Neuronal stem cell (in vitro differentiated cells): ENCODE measurements around the gene PLA2G5.
A peak's percentile ranks its signal among the peaks of the same experiment; 100 is the strongest.

Experiments used
- DNase-seq: peaks from one replicate; pipeline ENCODE4 v3.0.0-alpha.2; 2013; ENCODE audit warnings: low spot score
- H2AFZ ChIP-seq: one replicate; pipeline ENCODE4 v1.6.1; 2013; ENCODE audit warnings: mild to moderate bottlenecking, low read length, inconsistent platforms
- H2AK5ac ChIP-seq: 2 replicates; pipeline ENCODE4 v1.6.1; 2013; ENCODE audit warnings: low read depth, mild to moderate bottlenecking, inconsistent platforms, low read length, moderate library complexity, mixed read lengths
- H2BK120ac ChIP-seq: 2 replicates; pipeline ENCODE4 v1.6.1; 2013; ENCODE audit warnings: low read depth, mild to moderate bottlenecking, inconsistent platforms, low read length, moderate library complexity, mixed read lengths
- H2BK12ac ChIP-seq: one replicate; pipeline ENCODE4 v1.6.1; 2013; ENCODE audit warnings: low read length, inconsistent platforms
- H2BK15ac ChIP-seq: 2 replicates; pipeline ENCODE4 v1.6.1; 2013; ENCODE audit warnings: mild to moderate bottlenecking, low read length, inconsistent platforms, mixed read lengths
- H2BK5ac ChIP-seq: one replicate; pipeline ENCODE4 v1.6.1; 2013; ENCODE audit warnings: inconsistent platforms, mild to moderate bottlenecking, low read length, moderate library complexity
- H3K14ac ChIP-seq: one replicate; pipeline ENCODE4 v1.6.1; 2013; ENCODE audit warnings: low read length, inconsistent platforms
- H3K18ac ChIP-seq: 2 replicates; pipeline ENCODE4 v1.6.1; 2013; ENCODE audit warnings: low read length, inconsistent platforms
- H3K23ac ChIP-seq: 2 replicates; pipeline ENCODE4 v1.6.1; 2013; ENCODE audit warnings: low read depth, mild to moderate bottlenecking, mixed read lengths, low read length, inconsistent platforms; ENCODE audit not compliant: poor library complexity
- H3K27ac ChIP-seq: replicated peaks from 3 replicates; pipeline ENCODE4 v1.5.1; 2013; ENCODE audit warnings: low read length, inconsistent platforms
- H3K27me3 ChIP-seq, 3 experiments: 2 replicates each; pipeline ENCODE4 v1.6.1; 2013; ENCODE audit warnings: low read length in 3 of 3, mild to moderate bottlenecking in 2 of 3, inconsistent platforms in 1 of 3, low read depth in 1 of 3, mixed read lengths in 1 of 3, moderate library complexity in 1 of 3; ENCODE audit not compliant: control insufficient read depth in 3 of 3, insufficient read depth in 3 of 3
- H3K36me3 ChIP-seq, 2 donors: replicated peaks in 1 of 2; 2 replicates each; pipeline ENCODE4 v1.6.1; 2013; ENCODE audit warnings: low read length in 2 of 2; ENCODE audit not compliant: control insufficient read depth in 2 of 2, insufficient read depth in 2 of 2
- H3K4ac ChIP-seq: 2 replicates; pipeline ENCODE4 v1.6.1; 2013; ENCODE audit warnings: inconsistent platforms, mild to moderate bottlenecking, low read length, moderate library complexity
- H3K4me1 ChIP-seq, 2 donors: 1 replicate in 1 of 2; 2 replicates in 1 of 2; pipeline ENCODE4 v1.6.1; 2013; ENCODE audit warnings: low read length in 2 of 2, low read depth in 1 of 2; ENCODE audit not compliant: control insufficient read depth in 2 of 2, insufficient read depth in 1 of 2
- H3K4me2 ChIP-seq: one replicate; pipeline ENCODE4 v1.6.1; 2013; ENCODE audit warnings: mild to moderate bottlenecking, low read length, inconsistent platforms; ENCODE audit not compliant: insufficient read depth, poor library complexity, severe bottlenecking
- H3K4me3 ChIP-seq, 2 donors: 2 replicates each; pipeline ENCODE4 v1.5.1; 2013; ENCODE audit warnings: low read length in 2 of 2, mild to moderate bottlenecking in 2 of 2, inconsistent platforms in 1 of 2, moderate library complexity in 1 of 2
- H3K79me1 ChIP-seq: one replicate; pipeline ENCODE4 v1.6.1; 2013; ENCODE audit warnings: low read depth, mild to moderate bottlenecking, inconsistent platforms, low read length, moderate library complexity
- H3K9ac ChIP-seq: one replicate; pipeline ENCODE4 v1.6.1; 2013; ENCODE audit warnings: mild to moderate bottlenecking, low read depth, low read length, inconsistent platforms; ENCODE audit not compliant: poor library complexity
- H3K9me3 ChIP-seq, 2 donors: replicated peaks in 1 of 2; 2 replicates each; pipeline versions ENCODE3 to v1.6.1; 2013; ENCODE audit warnings: low read length in 2 of 2, mild to moderate bottlenecking in 2 of 2, inconsistent platforms in 1 of 2, low read depth in 1 of 2, mixed read lengths in 1 of 2, moderate library complexity in 1 of 2; ENCODE audit not compliant: control insufficient read depth in 2 of 2, insufficient read depth in 1 of 2
- H4K8ac ChIP-seq: one replicate; pipeline ENCODE4 v1.6.1; 2013; ENCODE audit warnings: low read depth, mild to moderate bottlenecking, inconsistent platforms, low read length, moderate library complexity
- H4K91ac ChIP-seq: one replicate; pipeline ENCODE4 v1.6.1; 2013; ENCODE audit warnings: low read length, low read depth, mild to moderate bottlenecking, inconsistent platforms; ENCODE audit not compliant: poor library complexity
- WGBS, 2 donors: extraction: QIAGEN DNeasy Blood & Tissue Kit; methylation state at CpG; one replicate each; pipeline ENCODE4 v1.1.7; 2013; ENCODE audit warnings: missing lambda C conversion rate in 2 of 2, mixed read lengths in 1 of 2; ENCODE audit not compliant: insufficient read length in 2 of 2, insufficient replicate concordance in 1 of 2; ENCODE audit errors: extremely low coverage in 2 of 2; 5-methylcytosine and 5-hydroxymethylcytosine counted together

Gene PLA2G5

GRCh38 chr1:20061866-20062265 lies 8.1 kb upstream of the PLA2G5 start:
- WGBS, 2 donors, result no CpG with 5 or more reads among the region's 4 CpGs
- Histone ChIP-seq H3K9me3 (no peaks in the 10 kb centered on the region), H3K4me2 (no peak overlapping the region), H2BK15ac (no peak overlapping the region), H3K14ac (no peak overlapping the region), H4K91ac (no peak overlapping the region), H2BK12ac (no peak overlapping the region), H3K23ac (no peak overlapping the region), H3K79me1 (peaks cover 2% of the 10 kb centered on the region), H3K9ac (no peak overlapping the region), H3K27ac (no peak overlapping the region), H2AFZ (no peak overlapping the region), H2BK5ac (no peak overlapping the region), H3K4ac (no peak overlapping the region), H3K36me3 (no peaks in the 10 kb centered on the region), H3K27me3 (no peaks in the 10 kb centered on the region), H3K4me1 (no peaks in the 10 kb centered on the region), H4K8ac (no peak overlapping the region), H2BK120ac (no peak overlapping the region), H3K4me3 (no peak overlapping the region), H2AK5ac (no peak overlapping the region), H3K18ac (no peak overlapping the region)
- no peak for DNase-seq

GRCh38 chr1:20063861-20064292 lies 6.1 kb upstream of the PLA2G5 start:
- H4K8ac ChIP-seq, result no peak overlapping the region
- H3K4me3 ChIP-seq, result no peak overlapping the region
- no peaks in the 10 kb centered on the region for H3K36me3 ChIP-seq
- no peak overlapping the region for H3K27ac ChIP-seq
- no peaks in the 10 kb centered on the region for H3K9me3 ChIP-seq
- no peak overlapping the region for H3K23ac ChIP-seq
- no peak overlapping the region for H4K91ac ChIP-seq
- no peak overlapping the region for H3K18ac ChIP-seq
- no peak overlapping the region for H2BK120ac ChIP-seq
- no peak overlapping the region for H2AK5ac ChIP-seq
- H2BK12ac ChIP-seq, result no peak overlapping the region
- DNase-seq, result no peak
- H2BK5ac ChIP-seq, result no peak overlapping the region
- H3K4me2 ChIP-seq, result no peak overlapping the region
- H3K4ac ChIP-seq, result no peak overlapping the region
- no peak overlapping the region for H2BK15ac ChIP-seq
- H3K9ac ChIP-seq, result no peak overlapping the region
- H2AFZ ChIP-seq, result no peak overlapping the region
- H3K4me1 ChIP-seq, result no peaks in the 10 kb centered on the region
- peaks cover 0 to 3% (median 0%) of the 10 kb centered on the region in 3 experiments for H3K27me3 ChIP-seq
- H3K14ac ChIP-seq, result no peak overlapping the region
- peaks cover 2% of the 10 kb centered on the region for H3K79me1 ChIP-seq
- WGBS, 2 donors, result no CpG with 5 or more reads among the region's 2 CpGs

GRCh38 chr1:20068722-20069121 lies 1.3 kb upstream of the PLA2G5 start:
- no peak overlapping the region for H3K9ac ChIP-seq
- H2BK5ac ChIP-seq, result no peak overlapping the region
- H3K36me3 ChIP-seq, result no peaks in the 10 kb centered on the region
- H3K23ac ChIP-seq, result no peak overlapping the region
- no peak overlapping the region for H4K8ac ChIP-seq
- H3K27ac ChIP-seq, result no peak overlapping the region
- no peak overlapping the region for H3K4me3 ChIP-seq
- H2BK120ac ChIP-seq, result no peak overlapping the region
- no peaks in the 10 kb centered on the region for H3K79me1 ChIP-seq
- no peak overlapping the region for H3K4me2 ChIP-seq
- H2AFZ ChIP-seq, result no peak overlapping the region
- H4K91ac ChIP-seq, result no peak overlapping the region
- H2BK12ac ChIP-seq, result no peak overlapping the region
- no peak overlapping the region for H2AK5ac ChIP-seq
- no peak overlapping the region for H2BK15ac ChIP-seq
- no peak for DNase-seq
- no peak overlapping the region for H3K4ac ChIP-seq
- peaks cover 0 to 9% (median 0%) of the 10 kb centered on the region in 3 experiments for H3K27me3 ChIP-seq
- no CpG with 5 or more reads among the region's 7 CpGs for WGBS, 2 donors
- no peak overlapping the region for H3K14ac ChIP-seq
- no peak overlapping the region for H3K18ac ChIP-seq
- H3K9me3 ChIP-seq, result no peaks in the 10 kb centered on the region
- no peaks in the 10 kb centered on the region for H3K4me1 ChIP-seq

- Histone ChIP-seq H3K23ac (no peak overlapping the region), H2BK5ac (no peak overlapping the region), H2AFZ (no peak overlapping the region), H3K4me1 (no peaks in the 10 kb centered on the region), H3K27me3 (peaks cover 0 to 12% (median 0%) of the 10 kb centered on the region in 3 experiments), H3K4me3 (no peak overlapping the region), H2BK12ac (no peak overlapping the region), H3K18ac (peak overlapping the region; percentile 21), H3K4me2 (no peak overlapping the region), H3K9ac (no peak overlapping the region), H4K91ac (no peak overlapping the region), H2AK5ac (no peak overlapping the region), H3K36me3 (no peaks in the 10 kb centered on the region), H3K27ac (no peak overlapping the region), H2BK120ac (no peak overlapping the region), H3K9me3 (no peaks in the 10 kb centered on the region), H3K14ac (no peak overlapping the region), H3K79me1 (no peaks in the 10 kb centered on the region), H2BK15ac (no peak overlapping the region), H3K4ac (no peak overlapping the region), H4K8ac (no peak overlapping the region)
- WGBS, 2 donors, result no CpG with 5 or more reads among the region's 10 CpGs
- DNase-seq, result no peak
Measured at GRCh38 chr1:20070357-20070756, 363 bp downstream of the PLA2G5 start.
